K562 (cell line): Measurements from ENCODE around the gene EEA1. TPM values are rescaled to one million over a fixed set of nuclear protein-coding genes. Genes with fewer than 3 reads are reported as not detected.

Experiments
- CAMTA2 ChIP-seq: fragments of 250-450 bp; sonication (Bioruptor Pico); conservative IDR thresholded peaks from 2 replicates; pipeline ENCODE4 v1.5.1; 2022
- CBFA2T2 ChIP-seq: fragments of 450-650 bp; conservative IDR thresholded peaks from 2 replicates; pipeline ENCODE4 v1.6.1; 2017; ENCODE audit warnings: mild to moderate bottlenecking
- ERF ChIP-seq: fragments of 450-650 bp; formaldehyde crosslinking; IDR thresholded peaks from 2 replicates; pipeline ENCODE4 v1.4.0; 2020; ENCODE audit warnings: mild to moderate bottlenecking, mixed read lengths
- FOSL1 ChIP-seq: fragments of 200-800 bp; sonication (Bioruptor generic); conservative IDR thresholded peaks from 2 replicates; pipeline ENCODE4 v1.6.1; 2016; ENCODE audit warnings: missing genetic modification characterization, missing compliant biosample characterization
- FOXJ2 ChIP-seq: fragments of 200-800 bp; sonication (Bioruptor generic); IDR thresholded peaks from 2 replicates; pipeline ENCODE4 v1.6.1; 2016; ENCODE audit warnings: missing genetic modification characterization, missing compliant biosample characterization
- HOMEZ ChIP-seq: fragments of 250-450 bp; sonication (Bioruptor Pico); IDR thresholded peaks from 2 replicates; pipeline ENCODE4 v1.4.0; 2020; ENCODE audit warnings: mild to moderate bottlenecking, moderate library complexity
- JUNB ChIP-seq: fragments of 450-650 bp; formaldehyde crosslinking; conservative IDR thresholded peaks from 2 replicates; pipeline ENCODE4 v1.4.0; 2020; ENCODE audit warnings: mild to moderate bottlenecking
- KAT8 ChIP-seq: fragments of 450-650 bp; IDR thresholded peaks from 2 replicates; pipeline ENCODE4 v1.6.1; 2016; ENCODE audit warnings: low read depth, mild to moderate bottlenecking
- MAZ ChIP-seq, 2 experiments: fragments of 450-650 bp in 1 of 2; sonication (generic) in 1 of 2; formaldehyde crosslinking; IDR thresholded peaks in 1 of 2; conservative IDR thresholded peaks in 1 of 2; 2 replicates each; pipeline versions ENCODE4 v1.4.0 to v1.5.0; 2020; ENCODE audit warnings: mild to moderate bottlenecking in 1 of 2, missing genetic modification reagents in 1 of 2
- NFYB ChIP-seq: IDR thresholded peaks from 2 replicates; pipeline ENCODE4 v1.6.1; 2011; ENCODE audit warnings: mild to moderate bottlenecking, moderate library complexity; ENCODE audit not compliant: insufficient read length; ENCODE audit errors: extremely low read depth
- NR1H2 ChIP-seq: sonication (generic); formaldehyde crosslinking; IDR thresholded peaks from 2 replicates; pipeline ENCODE4 v1.4.0; 2020; ENCODE audit warnings: mild to moderate bottlenecking, missing genetic modification reagents
- POLR2A ChIP-seq: fragments of 450-650 bp; conservative IDR thresholded peaks from 2 replicates; pipeline ENCODE4 v1.6.1; 2016
- POLR3G ChIP-seq: IDR thresholded peaks from 2 replicates; pipeline ENCODE4 v1.6.1; 2011; ENCODE audit not compliant: insufficient read length, insufficient replicate concordance; ENCODE audit errors: extremely low read depth
- RAD51 ChIP-seq: fragments of 450-650 bp; IDR thresholded peaks from 2 replicates; pipeline ENCODE4 v1.7.1; 2016; ENCODE audit warnings: low read depth, mild to moderate bottlenecking, borderline replicate concordance
- RFX7 ChIP-seq: fragments of 250-450 bp; sonication (Bioruptor Pico); IDR thresholded peaks from 2 replicates; pipeline ENCODE4 v1.5.1; 2021; ENCODE audit warnings: mild to moderate bottlenecking
- TAF15 ChIP-seq: fragments of 200-400 bp; formaldehyde crosslinking; IDR thresholded peaks from 2 replicates; pipeline ENCODE4 v1.6.1; 2017; ENCODE audit warnings: mild to moderate bottlenecking, low read depth, low read length, moderate library complexity
- ZBED1 ChIP-seq: IDR thresholded peaks from 2 replicates; pipeline ENCODE4 v1.6.1; 2014
- ZHX1 ChIP-seq: fragments of 150-350 bp; conservative IDR thresholded peaks from 2 replicates; pipeline ENCODE4 v1.6.1; 2014; ENCODE audit warnings: low read length
- ZNF124 ChIP-seq: sonication (generic); formaldehyde crosslinking; IDR thresholded peaks from 2 replicates; pipeline ENCODE4 v1.8.1; 2022; ENCODE audit warnings: missing genetic modification reagents
- ZNF140 ChIP-seq: fragments of 250-450 bp; sonication (Bioruptor Pico); IDR thresholded peaks from 2 replicates; pipeline ENCODE4 v1.8.0; 2021; ENCODE audit warnings: moderate library complexity, mild to moderate bottlenecking, inconsistent platforms
- ZNF23 ChIP-seq: fragments of 250-450 bp; sonication (Bioruptor Pico); IDR thresholded peaks from 2 replicates; pipeline ENCODE4 v1.4.0; 2020; ENCODE audit warnings: mild to moderate bottlenecking
- ZNF239 ChIP-seq: fragments of 250-450 bp; sonication (Bioruptor Pico); IDR thresholded peaks from 2 replicates; pipeline ENCODE4 v1.4.0; 2020; ENCODE audit warnings: mild to moderate bottlenecking
- ZNF609 ChIP-seq: sonication (generic); formaldehyde crosslinking; IDR thresholded peaks from 2 replicates; pipeline ENCODE4 v1.8.1; 2023; ENCODE audit warnings: missing genetic modification reagents, mild to moderate bottlenecking, borderline replicate concordance
- ZNF780A ChIP-seq: fragments of 250-450 bp; sonication (Bioruptor Pico); IDR thresholded peaks from 2 replicates; pipeline ENCODE4 v1.5.0; 2021; ENCODE audit warnings: mild to moderate bottlenecking
- polyA plus RNA-seq, 8 experiments: library from polyadenylated mRNA; depleted of rRNA in 4 of 8; stranded (reverse) in 5 of 8; unstranded in 3 of 8; fragments of >200 nt; fragmentation: Nextera tagmentation in 2 of 8; fragmentation: Illumina TruSeq in 1 of 8; extraction: Ambion mirVana in 2 of 8; extraction: Trizol in 1 of 8; gene quantifications; 2 replicates each; pipeline versions ENCODE4 v1.2.1 to v1.2.3, GENCODE V29; 2011 to 2014; ENCODE audit warnings: inconsistent platforms in 1 of 8, missing spikeins in 1 of 8
- total RNA-seq, 7 experiments: library from RNA; depleted of rRNA in 6 of 7; stranded (reverse); fragments of >200 nt in 6 of 7; fragmentation: Illumina TruSeq in 2 of 7; extraction: Trizol in 2 of 7; gene quantifications; 2 replicates each; pipeline versions ENCODE4 v1.2.1 to v1.2.3, GENCODE V29; 2011 to 2021; ENCODE audit warnings: low replicate concordance in 1 of 7

EEA1 gene
- total and polyA plus RNA-seq, 9 of the 15 experiments (the other 6 are each of a cell fraction or from before 2014, with no cell fraction given), result 3.5 to 17.1 (median 7.5) TPM

- TF ChIP-seq RFX7, result no peak
- no peak for TF ChIP-seq HOMEZ (CRISPR knock-in tag)
- no peak for TF ChIP-seq POLR2A
- no peak for TF ChIP-seq ZHX1
- no peak for TF ChIP-seq ZNF23 (CRISPR knock-in tag)
- no peak for TF ChIP-seq FOSL1 (tag)
- no peak for TF ChIP-seq TAF15
- TF ChIP-seq NR1H2 (CRISPR knock-in tag), result no peak
- TF ChIP-seq ZNF609 (CRISPR knock-in tag), result no peak
- no peak for TF ChIP-seq MAZ (CRISPR knock-in tag; conservative IDR thresholded peaks at IDR 0.05 in 1 of 2, IDR thresholded peaks at IDR 0.05 in 1 of 2)
- no peak for TF ChIP-seq ERF (CRISPR knock-in tag)
- TF ChIP-seq ZNF140 (CRISPR knock-in tag), result no peak
- TF ChIP-seq JUNB (CRISPR knock-in tag), result no peak
- TF ChIP-seq RAD51, result peak; percentile 65; the same call in 1 of the 2 replicates
- no peak for TF ChIP-seq ZNF124 (CRISPR knock-in tag)
- no peak for TF ChIP-seq CAMTA2 (CRISPR knock-in tag)
- TF ChIP-seq ZNF239, result no peak
- no peak for TF ChIP-seq KAT8
- TF ChIP-seq ZNF780A (CRISPR knock-in tag), result no peak
- peak; percentile 26 for TF ChIP-seq NFYB
- no peak for TF ChIP-seq FOXJ2 (tag)
- no peak for TF ChIP-seq POLR3G
- 0 out of 2 replicates have a peak, but pooled peaks have one; percentile 13 for TF ChIP-seq CBFA2T2
- TF ChIP-seq ZBED1, result no peak
Observed at GRCh38 chr12:92739113-92739512, 190.0 kb downstream of the EEA1 start (continued).
